Stimulated activated naive CD8-positive, alpha-beta T cell treated with anti-CD3 and anti-CD28 coated beads, Interleukin-15, amount 100 ng/mL, for 72 hours (primary cell): Measurements from ENCODE around the gene WDCP.
"Not testable (repeated sequence)": the region's sequence is repeated elsewhere in the genome, so short reads cannot be mapped to it uniquely, and the experiment has no call there.

Source experiments
- ATAC-seq: fragments of 150-1000 bp; cut with Tn5 transposase; 2 replicates; pipeline ENCODE4 v1.10.0; 2021; ENCODE audit warnings: mild to moderate bottlenecking, moderate library complexity
- DNase-seq, 2 donors: peaks; one replicate each; pipeline ENCODE4 v3.0.0; 2021 to 2022
- H3K27ac Mint-ChIP-seq, 2 donors: one replicate each; pipeline ENCODE4 v1.8.0; 2022; ENCODE audit warnings: mild to moderate bottlenecking in 2 of 2, mixed read lengths in 2 of 2, moderate library complexity in 2 of 2
- H3K27me3 Mint-ChIP-seq: one replicate; pipeline ENCODE4 v1.8.0; 2022; ENCODE audit warnings: mixed read lengths
- H3K4me1 Mint-ChIP-seq: one replicate; pipeline ENCODE4 v1.8.0; 2022; ENCODE audit warnings: mild to moderate bottlenecking, mixed read lengths
- H3K4me3 Mint-ChIP-seq, 2 donors: one replicate each; pipeline ENCODE4 v1.8.0; 2022; ENCODE audit warnings: mild to moderate bottlenecking in 2 of 2, mixed read lengths in 2 of 2, moderate library complexity in 1 of 2
- H3K9me3 Mint-ChIP-seq, 2 donors: one replicate each; pipeline ENCODE4 v1.8.0; 2022; ENCODE audit warnings: mixed read lengths in 2 of 2

The WDCP gene

DNA sequence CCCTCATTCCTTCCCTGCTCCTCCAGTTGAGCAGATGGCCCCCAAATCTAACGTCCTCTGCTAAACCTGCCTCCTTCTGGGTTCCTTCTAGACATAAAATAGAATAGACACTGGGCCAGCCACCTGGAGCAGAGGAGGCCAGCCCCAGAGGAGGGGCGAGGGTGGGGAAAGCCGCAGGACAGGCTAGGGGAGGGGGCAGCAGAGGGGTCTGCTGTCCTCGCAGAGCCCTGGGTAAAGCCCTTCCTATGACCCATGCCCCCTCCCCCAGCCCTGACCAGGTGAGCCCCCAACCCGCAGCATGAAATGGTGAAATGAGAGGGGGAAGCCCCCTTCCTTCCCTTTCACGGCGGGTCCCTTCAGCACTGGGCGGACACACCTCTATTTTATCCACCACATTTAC is 29.5 kb downstream of the WDCP start:
- DNase-seq (no peak), ATAC-seq (no peak)
- Mint-ChIP-seq H3K27ac (no peak overlapping the region), H3K27me3 (peaks cover 8% of the 10 kb centered on the region), H3K9me3 (no peaks in the 10 kb centered on the region), H3K4me1 (no peaks in the 10 kb centered on the region), H3K4me3 (no peak overlapping the region)

GRCh38 chr2:24016853-24017703 is 30.1 kb downstream of the WDCP start:
- Mint-ChIP-seq H3K27me3 (peaks cover 14% of the 10 kb centered on the region), H3K9me3 (no peaks in the 10 kb centered on the region), H3K27ac (peak overlapping the region in 1 of 2 donors; percentile 54), H3K4me1 (no peaks in the 10 kb centered on the region), H3K4me3 (no peak overlapping the region)
- DNase-seq (no peak), ATAC-seq (no peak)

GRCh38 chr2:24016376-24016761 is 30.8 kb downstream of the WDCP start:
- peaks cover 21% of the 10 kb centered on the region for H3K27me3 Mint-ChIP-seq
- no peak overlapping the region for H3K4me3 Mint-ChIP-seq
- H3K27ac Mint-ChIP-seq = no peak overlapping the region
- DNase-seq = no peak
- peak; percentile 3 for ATAC-seq
- no peaks in the 10 kb centered on the region for H3K4me1 Mint-ChIP-seq
- H3K9me3 Mint-ChIP-seq = no peaks in the 10 kb centered on the region

DNA sequence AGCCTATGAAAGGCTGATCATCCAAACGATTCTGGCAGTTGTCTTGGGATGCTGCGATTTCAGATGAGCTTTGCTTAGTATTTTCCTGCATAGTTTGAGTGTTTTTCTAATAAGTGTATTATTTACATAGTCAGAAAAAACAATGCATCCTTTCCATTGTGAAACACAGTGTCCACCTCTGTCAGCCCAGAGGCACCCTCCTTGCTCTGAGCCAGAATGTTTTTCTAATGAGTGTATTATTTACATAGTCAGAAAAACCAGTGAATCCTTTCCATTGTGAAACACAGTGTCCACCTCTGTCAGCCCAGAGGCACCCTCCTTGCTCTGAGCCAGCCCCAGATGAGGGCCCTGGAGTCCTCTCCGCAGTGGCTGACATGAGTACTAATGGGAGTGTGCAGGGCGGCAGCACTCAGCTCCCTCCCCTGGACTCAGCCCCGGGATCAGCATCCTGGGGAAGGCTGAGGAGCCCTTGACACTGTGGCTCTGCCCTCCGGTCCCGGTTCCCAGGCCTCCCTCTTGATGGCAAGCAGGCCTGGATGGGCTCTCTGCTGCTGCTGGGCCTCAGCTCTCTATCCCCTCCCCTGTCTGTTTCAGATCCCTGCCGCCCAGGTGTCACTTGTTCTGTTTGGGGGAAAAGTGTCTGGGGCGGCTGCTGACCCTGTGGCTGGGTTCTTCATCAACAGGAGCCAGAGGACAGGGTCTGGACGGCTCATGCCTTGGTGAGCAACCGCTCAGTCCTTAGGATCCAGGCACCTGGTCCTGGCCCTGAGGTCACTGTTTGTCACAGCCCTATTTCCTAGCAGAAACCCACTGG is 31.4 kb downstream of the WDCP start:
- Mint-ChIP-seq H3K27me3 (peaks cover 27% of the 10 kb centered on the region), H3K4me1 (peaks cover 4% of the 10 kb centered on the region), H3K9me3 (no peaks in the 10 kb centered on the region), H3K27ac (no peak overlapping the region), H3K4me3 (no peak overlapping the region)
- ATAC-seq (no peak), DNase-seq (no peak)

- not testable (repeated sequence) for H3K4me1 Mint-ChIP-seq, H3K27ac Mint-ChIP-seq, DNase-seq, ATAC-seq, H3K9me3 Mint-ChIP-seq, H3K4me3 Mint-ChIP-seq
- peaks cover 36% of the 10 kb centered on the region for H3K27me3 Mint-ChIP-seq
Measured at GRCh38 chr2:24014902-24015301, 32.3 kb downstream of the WDCP start.

- Mint-ChIP-seq H3K4me1 (peaks cover 6% of the 10 kb centered on the region), H3K9me3 (no peaks in the 10 kb centered on the region), H3K4me3 (no peak overlapping the region), H3K27me3 (peaks cover 54% of the 10 kb centered on the region), H3K27ac (no peak overlapping the region)
- ATAC-seq (no peak), DNase-seq (no peak)
Measured at GRCh38 chr2:24012521-24013188, 34.5 kb downstream of the WDCP start.

- DNase-seq (no peak), ATAC-seq (no peak)
- Mint-ChIP-seq H3K27me3 (peaks cover 54% of the 10 kb centered on the region), H3K4me3 (no peak overlapping the region), H3K9me3 (no peaks in the 10 kb centered on the region), H3K27ac (no peak overlapping the region), H3K4me1 (peaks cover 6% of the 10 kb centered on the region)
Measured at GRCh38 chr2:24011250-24012104, 35.7 kb downstream of the WDCP start.

DNA sequence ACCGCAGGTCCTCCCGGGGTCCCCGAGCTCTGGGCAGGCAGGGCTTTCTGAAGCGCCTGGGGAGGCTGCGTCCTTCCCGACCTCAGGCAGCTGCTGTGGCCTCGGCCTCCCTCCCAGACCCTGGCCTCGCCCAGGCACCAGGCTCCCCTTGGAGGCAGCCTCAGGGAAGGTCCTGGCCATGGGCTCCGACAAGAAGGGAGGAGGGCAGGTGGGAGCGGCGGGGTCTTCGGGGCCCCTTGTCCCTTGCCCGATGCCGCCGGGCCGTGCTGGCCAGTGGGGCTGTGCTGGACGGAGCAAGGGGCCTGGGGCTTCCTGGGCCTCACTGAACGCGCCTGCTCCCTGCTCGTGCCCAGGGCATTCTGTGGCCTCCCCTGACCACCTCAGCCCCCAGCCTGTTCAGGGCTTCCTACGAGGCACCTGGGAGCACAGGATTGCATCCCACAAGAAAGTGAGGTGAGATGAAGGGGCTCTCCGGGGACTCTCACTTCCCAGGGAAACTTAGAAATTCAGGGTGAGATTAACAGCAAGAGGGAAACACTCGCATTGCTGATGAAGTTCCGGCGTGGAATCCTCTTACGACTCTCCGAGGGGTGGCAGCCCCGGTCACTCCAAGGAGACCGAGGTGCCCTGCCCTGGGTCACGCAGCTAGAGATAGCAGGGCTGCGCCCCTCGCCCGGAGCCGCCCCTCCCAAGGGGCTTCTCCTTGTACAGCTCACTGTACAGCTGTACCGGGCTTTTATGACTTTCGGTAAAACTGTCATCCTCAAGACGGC is 36.5 kb downstream of the WDCP start:
- peaks cover 6% of the 10 kb centered on the region for H3K4me1 Mint-ChIP-seq
- no peak overlapping the region for H3K27ac Mint-ChIP-seq
- H3K4me3 Mint-ChIP-seq = peak overlapping the region in 1 of 2 donors; percentile 24
- ATAC-seq = peak; percentile 40
- peaks cover 54% of the 10 kb centered on the region for H3K27me3 Mint-ChIP-seq
- H3K9me3 Mint-ChIP-seq = no peaks in the 10 kb centered on the region
- DNase-seq = no peak

DNA sequence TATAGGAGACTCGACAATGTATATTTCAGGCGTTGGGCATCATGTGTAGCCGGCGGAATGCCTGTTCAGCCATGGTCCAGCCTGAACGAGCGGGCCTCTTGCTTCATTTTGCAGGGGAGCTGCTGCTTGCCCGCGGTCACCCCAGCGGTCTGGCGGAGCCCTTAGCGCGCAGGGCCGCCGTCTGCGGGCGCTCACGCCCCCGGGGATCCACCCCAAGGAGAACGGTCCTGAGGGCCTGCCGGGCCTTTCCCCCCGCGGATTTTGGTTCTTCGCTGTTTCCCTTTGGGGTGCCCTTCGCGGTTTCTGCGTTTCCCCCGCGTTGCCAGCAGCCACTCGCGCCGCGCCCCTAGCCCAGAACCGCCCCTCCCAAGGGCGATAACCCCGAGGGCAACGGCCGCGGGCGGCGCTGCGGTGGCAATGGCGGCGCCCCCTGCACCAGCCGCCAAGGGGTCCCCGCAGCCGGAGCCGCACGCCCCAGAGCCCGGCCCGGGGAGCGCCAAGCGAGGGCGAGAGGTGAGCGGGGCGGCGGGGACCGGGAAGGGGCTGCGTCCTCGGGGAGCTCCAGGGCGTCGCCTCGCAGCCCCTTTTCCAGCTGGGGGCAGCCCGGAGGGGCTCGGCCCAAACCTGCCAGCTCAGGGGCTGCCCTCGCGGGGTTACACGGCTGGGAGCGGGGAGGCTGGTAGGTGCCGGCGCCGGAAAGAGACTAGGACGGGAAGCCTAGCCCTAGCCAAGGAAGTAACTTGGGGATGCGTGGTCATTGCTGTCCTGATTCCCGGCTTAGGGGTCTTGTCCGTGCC is 37.3 kb downstream of the WDCP start, which contains the start of gene MFSD2B:
Gene MFSD2B, plus strand, starts transcription at position 406 of the 797 bp plus-strand sequence. Its CDS starts 12 bp downstream, at position 418.
- Mint-ChIP-seq H3K9me3 (no peaks in the 10 kb centered on the region), H3K4me1 (peaks cover 6% of the 10 kb centered on the region), H3K27me3 (peaks cover 54% of the 10 kb centered on the region), H3K27ac (no peak within 1 kb of the TSS), H3K4me3 (peak within 1 kb of the TSS; percentile 19 to 46)
- DNase-seq = no peak
- ATAC-seq = peak; percentile 61

DNA sequence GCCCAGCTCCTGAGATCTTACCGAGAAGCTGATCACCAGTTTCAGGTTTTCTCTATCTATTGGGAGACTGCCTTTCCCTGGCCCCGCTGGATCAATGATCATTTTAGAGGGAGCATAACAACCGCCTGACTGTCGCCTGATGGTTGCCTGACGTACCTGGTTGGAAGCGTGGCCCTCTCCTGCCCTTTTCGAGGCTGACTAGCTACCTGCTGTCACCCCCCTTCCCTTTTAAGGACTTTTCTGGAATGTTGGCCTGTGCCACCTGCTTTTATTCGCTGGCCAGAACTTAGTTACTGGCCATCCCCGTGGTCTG is 37.9 kb downstream of the WDCP start:
- H3K27me3 Mint-ChIP-seq = peaks cover 54% of the 10 kb centered on the region
- DNase-seq = no peak
- peaks cover 6% of the 10 kb centered on the region for H3K4me1 Mint-ChIP-seq
- ATAC-seq = no peak
- peak overlapping the region in 1 of 2 donors; percentile 8 for H3K4me3 Mint-ChIP-seq
- no peak overlapping the region for H3K27ac Mint-ChIP-seq
- H3K9me3 Mint-ChIP-seq = no peaks in the 10 kb centered on the region

DNA sequence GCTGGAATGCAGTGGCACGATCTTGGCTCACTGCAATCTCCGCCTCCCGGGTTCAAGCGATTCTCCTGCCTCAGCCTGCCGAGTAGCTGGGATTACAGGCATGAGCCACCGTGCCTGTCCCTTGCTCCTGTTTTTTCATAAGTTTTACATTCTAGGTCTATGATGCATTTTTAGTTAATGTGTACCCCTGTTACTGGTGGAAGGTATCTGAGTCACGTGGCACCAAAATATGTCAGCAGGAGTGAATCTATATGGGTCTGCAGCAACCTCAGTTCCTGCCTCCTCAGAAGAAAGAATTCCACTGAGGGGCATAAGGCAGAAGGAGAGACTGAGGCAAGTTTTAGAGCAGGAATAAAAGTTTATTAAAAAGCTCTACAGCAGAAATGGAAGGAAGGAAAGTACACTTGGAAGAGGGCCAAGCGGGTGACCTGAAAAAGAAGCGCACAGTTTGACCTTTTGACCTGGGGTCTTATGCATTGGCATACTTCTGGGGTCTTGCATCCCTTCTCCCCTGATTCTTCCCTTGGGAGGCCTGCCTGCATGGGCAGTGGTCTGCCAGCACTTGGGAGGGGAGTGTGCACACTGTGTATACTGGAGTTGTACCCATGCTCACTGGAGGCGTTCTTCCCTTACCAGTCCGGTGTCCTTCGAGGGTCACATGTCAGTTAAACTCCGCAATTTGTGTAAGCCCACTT is 38.4 kb downstream of the WDCP start:
- Mint-ChIP-seq H3K9me3 (no peaks in the 10 kb centered on the region), H3K4me1 (peaks cover 6% of the 10 kb centered on the region), H3K4me3 (peak overlapping the region in 1 of 2 donors; percentile 8), H3K27me3 (peaks cover 54% of the 10 kb centered on the region), H3K27ac (no peak overlapping the region)
- ATAC-seq = no peak
- DNase-seq = no peak

DNA sequence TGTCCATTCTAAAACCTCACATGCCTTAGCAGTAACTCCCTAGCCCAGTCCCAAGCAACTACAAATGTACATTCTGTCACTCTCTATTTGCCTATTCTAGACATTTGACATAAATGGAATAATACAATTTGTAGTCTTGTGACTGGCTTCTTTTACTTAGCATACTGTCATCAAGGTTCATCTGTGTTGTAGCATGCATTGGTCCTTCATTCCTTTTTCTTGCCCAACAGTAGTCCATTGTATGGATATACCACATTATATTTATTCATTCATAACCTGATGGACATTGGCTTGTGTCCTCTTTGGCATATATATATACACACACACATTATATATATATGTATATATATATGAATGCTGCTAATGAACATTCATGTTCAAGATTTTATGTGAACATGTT is 39.5 kb downstream of the WDCP start:
- no peaks in the 10 kb centered on the region for H3K9me3 Mint-ChIP-seq
- H3K4me1 Mint-ChIP-seq = peaks cover 6% of the 10 kb centered on the region
- H3K27ac Mint-ChIP-seq = no peak overlapping the region
- ATAC-seq (no peak), DNase-seq (no peak)
- peaks cover 46% of the 10 kb centered on the region for H3K27me3 Mint-ChIP-seq
- no peak overlapping the region for H3K4me3 Mint-ChIP-seq

- no peaks in the 10 kb centered on the region for H3K27me3 Mint-ChIP-seq
- no peak for DNase-seq
- no peak overlapping the region for H3K4me3 Mint-ChIP-seq
- ATAC-seq = no peak
- no peaks in the 10 kb centered on the region for H3K9me3 Mint-ChIP-seq
- no peak overlapping the region for H3K27ac Mint-ChIP-seq
- no peaks in the 10 kb centered on the region for H3K4me1 Mint-ChIP-seq
Measured at GRCh38 chr2:23994567-23994966, 52.6 kb downstream of the WDCP start.
